GM13976 (cell line): ENCODE data around the gene C16orf92.

ENCODE experiments used
- DNase-seq: peaks from one replicate; pipeline ENCODE4 v3.0.0; 2012; ENCODE audit warnings: low spot score
- in situ Hi-C: fragments of 300-500 bp; cut with MboI; formaldehyde crosslinking; loops from one replicate; pipeline ENCODE4 v1.12.0; 2022; ENCODE audit warnings: low sequenced_read_pairs, mixed read lengths, inconsistent platforms; ENCODE audit not compliant: unreplicated experiment
- TF ChIP-seq, protein P1 (sequence below): IDR thresholded peaks from 2 replicates; pipeline ENCODE4 v1.5.1; 2012; ENCODE audit warnings: borderline replicate concordance, mild to moderate bottlenecking; ENCODE audit not compliant: insufficient read depth; ENCODE audit errors: extremely low read depth, missing control alignments, control extremely low read depth

The C16orf92 gene

DNA sequence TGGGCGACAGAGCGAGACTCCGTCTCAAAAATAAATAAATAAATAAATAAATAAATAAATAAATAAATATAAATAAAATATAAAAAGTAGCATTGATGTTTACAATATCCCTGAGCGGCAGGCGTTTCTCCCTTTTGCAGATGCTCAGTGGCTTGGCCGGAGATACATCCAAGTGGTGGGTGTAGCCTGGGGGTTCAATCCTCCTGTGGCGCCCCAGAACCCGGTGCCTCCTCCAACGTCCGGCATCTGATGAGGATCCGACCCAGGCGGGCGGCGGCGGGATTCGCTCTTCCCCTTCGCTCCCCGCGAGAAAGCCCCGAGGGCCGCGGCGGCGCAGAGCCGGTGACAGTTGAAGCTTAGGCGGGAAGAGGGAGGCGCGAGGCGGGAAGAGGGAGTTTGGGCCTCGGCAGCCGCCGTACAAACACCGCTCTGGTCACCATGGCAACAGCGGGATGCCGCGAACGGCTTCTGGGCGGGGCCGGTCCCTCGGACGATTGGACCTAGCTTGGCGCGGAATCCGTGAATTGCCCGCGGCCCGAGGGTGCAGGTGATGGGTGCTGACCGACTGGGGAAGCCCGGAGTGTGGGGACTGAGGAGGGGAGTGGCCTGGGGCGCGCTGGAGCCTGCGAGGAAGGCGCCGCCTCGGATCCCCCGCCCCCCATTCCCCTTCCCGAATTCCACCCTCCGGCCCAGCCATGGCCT lies 29.8 kb downstream of the C16orf92 start:
- in situ Hi-C loops, result no loop called here
- TF ChIP-seq, protein P1, sequence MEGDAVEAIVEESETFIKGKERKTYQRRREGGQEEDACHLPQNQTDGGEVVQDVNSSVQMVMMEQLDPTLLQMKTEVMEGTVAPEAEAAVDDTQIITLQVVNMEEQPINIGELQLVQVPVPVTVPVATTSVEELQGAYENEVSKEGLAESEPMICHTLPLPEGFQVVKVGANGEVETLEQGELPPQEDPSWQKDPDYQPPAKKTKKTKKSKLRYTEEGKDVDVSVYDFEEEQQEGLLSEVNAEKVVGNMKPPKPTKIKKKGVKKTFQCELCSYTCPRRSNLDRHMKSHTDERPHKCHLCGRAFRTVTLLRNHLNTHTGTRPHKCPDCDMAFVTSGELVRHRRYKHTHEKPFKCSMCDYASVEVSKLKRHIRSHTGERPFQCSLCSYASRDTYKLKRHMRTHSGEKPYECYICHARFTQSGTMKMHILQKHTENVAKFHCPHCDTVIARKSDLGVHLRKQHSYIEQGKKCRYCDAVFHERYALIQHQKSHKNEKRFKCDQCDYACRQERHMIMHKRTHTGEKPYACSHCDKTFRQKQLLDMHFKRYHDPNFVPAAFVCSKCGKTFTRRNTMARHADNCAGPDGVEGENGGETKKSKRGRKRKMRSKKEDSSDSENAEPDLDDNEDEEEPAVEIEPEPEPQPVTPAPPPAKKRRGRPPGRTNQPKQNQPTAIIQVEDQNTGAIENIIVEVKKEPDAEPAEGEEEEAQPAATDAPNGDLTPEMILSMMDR, result no peak
- peak; percentile 98 for DNase-seq

DNA sequence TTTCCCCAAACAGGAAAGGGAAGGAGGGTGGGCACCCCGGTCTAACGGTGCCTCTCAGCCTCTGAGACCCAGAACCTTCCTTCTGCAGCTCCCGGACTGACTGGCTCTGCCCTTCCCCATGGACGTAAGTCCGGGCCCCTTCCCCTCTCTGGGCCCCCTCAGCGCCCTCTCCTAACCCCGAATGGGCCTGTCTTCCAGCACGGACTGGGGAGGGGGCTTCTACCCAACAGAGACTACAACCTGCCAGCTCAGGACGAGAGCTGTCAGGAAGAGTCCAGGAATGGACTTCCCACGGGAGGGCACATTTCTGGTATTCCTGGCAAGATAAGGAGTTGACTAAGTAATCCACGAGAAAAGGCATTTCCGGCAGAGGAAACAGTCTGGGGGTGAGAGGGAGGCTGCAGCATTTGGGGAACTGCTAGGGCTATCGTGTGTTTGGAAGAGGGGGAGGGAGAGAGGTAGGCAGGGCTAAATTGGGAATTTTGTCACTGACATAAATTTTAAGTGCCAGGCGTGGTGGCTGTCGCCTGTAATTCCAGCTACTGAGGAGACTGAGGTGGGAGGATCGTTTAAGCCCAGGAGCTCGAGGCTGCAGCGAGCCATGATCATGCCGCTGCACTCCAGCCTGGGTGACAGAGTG lies 30.5 kb downstream of the C16orf92 start:
- in situ Hi-C loops, result no loop called here
- TF ChIP-seq, protein P1, result no peak
- DNase-seq, result no peak

DNA sequence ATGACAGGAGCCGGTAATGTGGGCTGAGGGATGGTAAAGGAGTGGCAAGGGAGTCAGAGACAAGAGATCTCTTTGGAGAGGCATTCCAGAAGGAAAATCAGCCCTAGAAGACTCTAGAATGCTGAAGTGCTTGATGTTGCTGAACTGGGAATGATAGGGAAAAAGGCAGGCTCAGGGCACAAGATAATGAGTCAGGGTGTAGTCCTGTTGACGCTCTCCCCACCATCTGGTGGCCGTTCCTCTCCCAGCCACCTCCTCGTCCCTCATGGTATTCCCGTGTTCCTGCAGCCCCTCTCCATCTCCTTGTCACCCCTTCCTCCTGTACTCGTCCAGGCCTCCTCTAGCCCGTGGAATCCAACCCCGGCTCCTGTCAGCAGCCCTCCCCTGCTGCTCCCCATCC lies 31.5 kb downstream of the C16orf92 start:
- in situ Hi-C loops, result no loop called here
- no peak for DNase-seq
- TF ChIP-seq, protein P1, result no peak

DNA sequence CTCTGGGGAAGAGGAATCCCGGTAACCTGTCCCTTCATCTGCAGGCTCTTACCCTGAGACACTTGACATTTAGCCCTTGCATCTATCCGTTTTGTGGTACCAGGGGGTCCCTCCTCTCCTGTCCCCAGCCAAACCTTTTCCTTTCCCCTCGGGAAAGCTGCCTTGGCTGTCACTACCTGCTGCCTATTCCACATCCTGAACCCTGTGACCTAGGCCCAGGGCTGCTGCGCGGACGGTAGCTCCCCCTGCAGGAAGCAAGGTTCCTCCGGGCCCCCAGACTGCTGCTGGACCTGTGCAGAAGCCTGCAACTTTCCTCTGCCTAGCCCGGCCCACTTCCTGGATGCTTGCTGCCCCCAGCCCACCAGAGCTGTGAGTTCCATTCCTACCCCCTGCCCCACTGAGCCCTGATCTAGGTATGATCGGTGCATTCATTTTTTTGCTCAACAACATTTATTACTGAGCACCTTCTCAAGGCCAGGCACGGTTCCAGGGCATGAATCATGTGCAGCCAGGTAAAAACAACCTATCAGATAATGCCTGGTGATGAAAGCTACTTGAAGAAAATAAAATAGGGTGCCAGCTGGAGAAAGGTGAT lies 32.1 kb downstream of the C16orf92 start:
- TF ChIP-seq, protein P1, result peak; percentile 83

DNA sequence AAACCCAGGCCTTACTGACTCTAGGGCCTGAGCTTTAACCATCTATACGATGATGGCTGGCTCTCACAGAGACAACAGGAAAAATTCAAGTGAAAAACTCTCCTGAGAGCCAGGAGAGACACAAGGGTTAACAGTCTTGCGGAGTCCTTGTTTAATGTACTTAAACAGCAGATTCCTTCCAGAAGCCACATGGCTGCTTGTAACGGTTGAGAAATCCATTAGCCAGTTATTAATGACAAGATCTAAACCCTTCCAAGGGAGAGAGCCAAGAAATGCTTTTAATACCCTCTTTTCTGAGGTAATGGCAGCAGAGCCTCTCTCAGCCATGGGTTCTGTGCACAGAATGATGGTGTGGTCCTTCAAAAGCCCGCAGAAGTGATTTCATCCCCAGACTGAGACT lies 37.3 kb downstream of the C16orf92 start:
- DNase-seq, result no peak
- in situ Hi-C loops, result no loop called here
- TF ChIP-seq, protein P1, result no peak

More for the DNA sequence above, 32.1 kb downstream of the C16orf92 start:
- DNase-seq, result peak; percentile 75
- in situ Hi-C loops, result no loop called here

DNA sequence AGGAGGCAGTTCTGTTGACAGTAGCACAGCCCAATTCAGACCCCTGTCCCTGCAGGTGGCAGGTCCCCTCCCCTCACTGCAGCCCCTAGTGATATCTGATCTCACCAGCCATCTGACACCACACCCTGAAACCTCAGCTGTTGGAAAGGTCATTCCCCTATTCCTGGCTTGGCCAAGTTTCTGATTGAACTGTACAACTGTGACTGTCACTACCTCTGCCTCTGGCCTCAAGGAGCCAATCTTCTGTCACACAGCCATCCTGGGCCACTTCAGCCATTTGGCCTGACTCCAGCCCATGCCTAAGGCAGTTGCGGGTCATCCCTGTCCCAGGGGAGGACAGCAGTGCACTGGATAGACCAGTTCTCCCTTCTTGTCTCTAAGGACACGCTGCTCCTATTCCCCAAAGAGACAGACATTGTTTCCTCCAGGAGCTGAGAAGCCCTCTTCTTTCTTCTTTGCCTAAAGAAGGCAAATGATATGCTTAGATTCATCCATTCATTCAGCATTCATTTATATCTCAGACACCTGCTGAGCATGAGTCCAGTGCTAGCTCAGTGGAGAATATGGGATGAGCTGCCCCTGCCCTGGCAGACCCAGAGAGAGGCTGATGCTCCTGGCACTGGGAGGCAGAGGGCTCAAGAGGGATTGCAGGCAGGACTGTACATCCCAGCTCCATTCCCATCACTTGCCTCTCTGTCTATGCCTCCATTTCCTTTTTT lies 38.0 kb downstream of the C16orf92 start:
- DNase-seq, result no peak
- in situ Hi-C loops, result no loop called here
- TF ChIP-seq, protein P1, result no peak
